Breast epithelium (tissue), 3 donors: ENCODE measurements around the gene GPR148.

Experiments
- CTCF ChIP-seq, 3 donors: fragments of 450-650 bp; IDR thresholded peaks; one replicate each; pipeline ENCODE4 v1.5.1; 2016 to 2017; ENCODE audit warnings: antibody characterized with exemption in 3 of 3, mild to moderate bottlenecking in 3 of 3, moderate library complexity in 3 of 3
- POLR2A ChIP-seq: fragments of 450-650 bp; IDR thresholded peaks from one replicate; pipeline ENCODE4 v1.6.1; 2016; ENCODE audit warnings: antibody characterized with exemption, mild to moderate bottlenecking, moderate library complexity

- TF ChIP-seq CTCF (IDR thresholded peaks at IDR 0.05) (no peak), POLR2A (no peak)
These were observed 8.7 kb downstream of the GPR148 start for GRCh38 chr2:130737592-130737991.
